Osteocyte (in vitro differentiated cells): Measurements from ENCODE around the gene ANO4. TPM values are rescaled to one million over a fixed set of nuclear protein-coding genes. Genes with fewer than 3 reads are reported as not detected.

ENCODE experiments used
- DNase-seq: peaks from one replicate; pipeline ENCODE4 v3.0.0; 2021; ENCODE audit warnings: mixed read lengths; ENCODE audit not compliant: unreplicated experiment; ENCODE audit errors: extremely low spot score
- H3K27ac Mint-ChIP-seq: one replicate; pipeline ENCODE4 v1.8.0; 2021; ENCODE audit warnings: mild to moderate bottlenecking, mixed read lengths; ENCODE audit not compliant: unreplicated experiment
- H3K27me3 Mint-ChIP-seq: one replicate; pipeline ENCODE4 v1.8.0; 2021; ENCODE audit warnings: mixed read lengths; ENCODE audit not compliant: unreplicated experiment
- H3K36me3 Mint-ChIP-seq: one replicate; pipeline ENCODE4 v1.8.0; 2021; ENCODE audit warnings: mixed read lengths; ENCODE audit not compliant: unreplicated experiment
- H3K4me1 Mint-ChIP-seq: one replicate; pipeline ENCODE4 v1.8.0; 2021; ENCODE audit warnings: mixed read lengths; ENCODE audit not compliant: unreplicated experiment
- H3K4me3 Mint-ChIP-seq: one replicate; pipeline ENCODE4 v1.8.0; 2021; ENCODE audit warnings: mild to moderate bottlenecking, moderate library complexity, mixed read lengths; ENCODE audit not compliant: unreplicated experiment
- H3K9me3 Mint-ChIP-seq: one replicate; pipeline ENCODE4 v1.8.0; 2021; ENCODE audit warnings: mixed read lengths; ENCODE audit not compliant: unreplicated experiment
- total RNA-seq: library from RNA; stranded (reverse); gene quantifications from 2 replicates; pipeline ENCODE4 v1.2.1, GENCODE V29; 2021
- TF ChIP-seq, protein P1 (sequence below): fragments of 200-600 bp; sonication (generic); IDR thresholded peaks from 2 replicates; pipeline ENCODE4 v1.5.0; 2021; ENCODE audit warnings: antibody characterized with exemption, mild to moderate bottlenecking, moderate library complexity

The ANO4 gene
- total RNA-seq, 1 donor from 2014 or later = 0.48 TPM

DNA sequence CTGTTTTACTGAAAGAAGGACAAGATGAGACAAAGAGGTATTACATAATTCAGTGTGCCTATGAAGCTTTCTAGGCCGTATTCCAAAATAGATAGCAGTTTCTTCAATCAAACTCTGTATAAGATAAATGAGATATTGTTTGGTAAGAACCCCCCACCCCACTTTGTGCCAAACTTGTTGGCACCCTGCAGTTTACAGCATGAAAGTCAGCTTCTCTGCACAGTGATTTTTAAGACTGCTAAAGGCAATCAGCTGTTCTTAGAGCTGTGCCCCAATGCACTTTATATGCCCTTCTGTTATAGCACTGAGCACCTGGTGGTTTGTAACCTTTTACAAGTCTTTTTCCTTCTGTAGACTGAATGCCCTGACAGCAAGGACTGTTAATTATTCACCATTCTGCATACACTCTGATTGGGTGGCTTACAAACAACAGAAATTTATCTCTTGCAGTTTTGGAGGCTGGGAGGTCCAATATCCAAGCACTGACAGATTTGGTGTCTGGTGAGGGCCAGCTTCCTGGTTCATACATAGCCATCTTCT lies 76.7 kb downstream of the ANO4 start:
- Mint-ChIP-seq H3K4me3 (no peak overlapping the region), H3K27me3 (peaks cover 2% of the 10 kb centered on the region), H3K27ac (no peak overlapping the region), H3K4me1 (no peaks in the 10 kb centered on the region), H3K9me3 (peaks cover 17% of the 10 kb centered on the region), H3K36me3 (no peaks in the 10 kb centered on the region)
- DNase-seq = no peak
- TF ChIP-seq, protein P1, sequence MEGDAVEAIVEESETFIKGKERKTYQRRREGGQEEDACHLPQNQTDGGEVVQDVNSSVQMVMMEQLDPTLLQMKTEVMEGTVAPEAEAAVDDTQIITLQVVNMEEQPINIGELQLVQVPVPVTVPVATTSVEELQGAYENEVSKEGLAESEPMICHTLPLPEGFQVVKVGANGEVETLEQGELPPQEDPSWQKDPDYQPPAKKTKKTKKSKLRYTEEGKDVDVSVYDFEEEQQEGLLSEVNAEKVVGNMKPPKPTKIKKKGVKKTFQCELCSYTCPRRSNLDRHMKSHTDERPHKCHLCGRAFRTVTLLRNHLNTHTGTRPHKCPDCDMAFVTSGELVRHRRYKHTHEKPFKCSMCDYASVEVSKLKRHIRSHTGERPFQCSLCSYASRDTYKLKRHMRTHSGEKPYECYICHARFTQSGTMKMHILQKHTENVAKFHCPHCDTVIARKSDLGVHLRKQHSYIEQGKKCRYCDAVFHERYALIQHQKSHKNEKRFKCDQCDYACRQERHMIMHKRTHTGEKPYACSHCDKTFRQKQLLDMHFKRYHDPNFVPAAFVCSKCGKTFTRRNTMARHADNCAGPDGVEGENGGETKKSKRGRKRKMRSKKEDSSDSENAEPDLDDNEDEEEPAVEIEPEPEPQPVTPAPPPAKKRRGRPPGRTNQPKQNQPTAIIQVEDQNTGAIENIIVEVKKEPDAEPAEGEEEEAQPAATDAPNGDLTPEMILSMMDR = no peak

DNA sequence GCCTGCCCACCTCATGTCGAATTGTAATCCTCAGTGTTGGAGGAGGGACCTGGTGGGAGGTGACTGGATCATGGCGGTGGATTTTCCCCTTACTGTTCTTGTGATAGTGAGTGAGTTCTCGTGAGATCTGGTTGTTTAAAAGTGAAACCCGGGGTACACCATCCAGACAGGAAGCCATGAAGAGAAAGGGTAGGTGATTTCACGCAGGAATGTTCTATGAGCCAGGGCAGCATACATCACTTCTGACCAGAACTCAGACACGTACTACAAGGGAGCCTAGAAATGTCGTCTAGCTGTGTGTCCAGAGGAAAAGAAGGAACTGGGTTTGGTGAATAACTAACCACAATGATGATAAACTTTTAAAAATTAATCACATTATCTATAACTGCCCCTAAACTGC lies 80.6 kb downstream of the ANO4 start:
- H3K27ac Mint-ChIP-seq = no peak overlapping the region
- TF ChIP-seq, protein P1 = no peak
- H3K9me3 Mint-ChIP-seq = peaks cover 20% of the 10 kb centered on the region
- H3K4me3 Mint-ChIP-seq = no peak overlapping the region
- no peak for DNase-seq
- peaks cover 2% of the 10 kb centered on the region for H3K27me3 Mint-ChIP-seq
- H3K36me3 Mint-ChIP-seq = no peaks in the 10 kb centered on the region
- H3K4me1 Mint-ChIP-seq = no peaks in the 10 kb centered on the region

DNA sequence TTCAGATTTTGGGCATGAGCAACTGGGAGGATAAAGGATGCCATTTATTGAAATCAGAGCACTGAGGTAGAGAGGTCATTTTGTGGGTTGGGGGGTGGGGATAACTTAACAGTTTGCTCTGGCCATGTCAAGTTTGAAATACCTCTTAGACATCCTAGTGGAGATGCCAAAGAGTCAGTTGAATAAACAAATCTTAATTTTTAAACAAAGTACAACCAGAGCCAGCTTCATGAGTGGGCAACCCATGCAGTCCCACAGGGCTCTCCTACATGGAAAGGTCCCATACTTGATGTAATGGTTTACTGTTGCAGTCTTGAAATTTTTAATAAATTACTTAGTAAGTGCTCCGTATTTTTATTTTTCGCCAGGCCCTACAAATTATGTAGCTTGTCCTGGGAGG lies 81.2 kb downstream of the ANO4 start:
- Mint-ChIP-seq H3K36me3 (no peaks in the 10 kb centered on the region), H3K9me3 (peaks cover 20% of the 10 kb centered on the region), H3K27me3 (peaks cover 2% of the 10 kb centered on the region), H3K4me1 (no peaks in the 10 kb centered on the region), H3K4me3 (no peak overlapping the region), H3K27ac (no peak overlapping the region)
- TF ChIP-seq, protein P1 = no peak
- no peak for DNase-seq

DNA sequence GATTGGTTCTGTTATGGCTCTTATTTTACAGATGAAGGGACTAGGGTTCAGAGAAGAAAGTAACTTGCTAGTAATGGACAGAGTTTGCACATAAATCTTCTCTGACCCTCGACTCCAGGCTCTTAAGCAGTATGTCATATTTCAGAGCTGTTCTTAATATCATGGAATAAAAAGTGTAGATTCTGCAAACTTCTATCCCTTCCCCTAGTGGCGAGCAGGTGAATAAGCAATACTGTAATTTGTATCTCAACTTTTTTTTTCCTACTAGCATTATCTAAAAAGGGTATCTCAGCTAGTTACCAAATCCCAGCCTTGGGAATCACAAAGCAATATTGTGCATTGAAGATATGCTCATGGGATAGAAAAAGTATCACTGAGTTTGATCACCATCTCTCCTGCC lies 83.2 kb downstream of the ANO4 start:
- Mint-ChIP-seq H3K4me3 (no peak overlapping the region), H3K27me3 (peaks cover 2% of the 10 kb centered on the region), H3K27ac (no peak overlapping the region), H3K4me1 (no peaks in the 10 kb centered on the region), H3K9me3 (peaks cover 20% of the 10 kb centered on the region), H3K36me3 (no peaks in the 10 kb centered on the region)
- TF ChIP-seq, protein P1 = peak; percentile 15
- DNase-seq = no peak

DNA sequence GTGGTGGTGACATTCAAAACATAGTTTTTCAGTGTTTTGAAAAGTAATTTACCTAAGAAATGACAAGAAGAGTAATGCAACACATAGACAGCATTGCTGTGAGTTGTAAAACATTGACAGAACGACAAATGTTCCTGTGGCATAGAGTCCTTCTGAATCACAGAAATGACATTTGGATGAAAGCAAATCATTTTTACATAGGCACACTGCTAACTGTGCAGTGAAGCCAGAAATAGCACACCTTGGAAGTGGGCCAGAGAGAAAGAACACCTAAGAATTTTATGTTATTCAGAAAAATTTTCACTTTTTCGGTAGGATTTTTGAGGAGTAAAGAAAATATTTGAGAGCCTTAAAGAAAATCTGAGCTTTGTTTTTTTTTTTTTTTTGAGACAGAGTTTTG lies 100.6 kb downstream of the ANO4 start:
- TF ChIP-seq, protein P1 = no peak
- Mint-ChIP-seq H3K27me3 (no peaks in the 10 kb centered on the region), H3K9me3 (no peaks in the 10 kb centered on the region), H3K4me3 (no peak overlapping the region), H3K27ac (no peak overlapping the region), H3K36me3 (no peaks in the 10 kb centered on the region), H3K4me1 (no peaks in the 10 kb centered on the region)
- DNase-seq = no peak
